Effector CD8-positive, alpha-beta T cell (primary cell): Measurements from ENCODE around the gene RAD51B.
"Not testable (repeated sequence)": the region's sequence is repeated elsewhere in the genome, so short reads cannot be mapped to it uniquely, and the experiment has no call there.

Experiments
- DNase-seq: peaks from one replicate; lab custom pipeline; 2025; lab: John Stamatoyannopoulos, UW

The RAD51B gene

DNA sequence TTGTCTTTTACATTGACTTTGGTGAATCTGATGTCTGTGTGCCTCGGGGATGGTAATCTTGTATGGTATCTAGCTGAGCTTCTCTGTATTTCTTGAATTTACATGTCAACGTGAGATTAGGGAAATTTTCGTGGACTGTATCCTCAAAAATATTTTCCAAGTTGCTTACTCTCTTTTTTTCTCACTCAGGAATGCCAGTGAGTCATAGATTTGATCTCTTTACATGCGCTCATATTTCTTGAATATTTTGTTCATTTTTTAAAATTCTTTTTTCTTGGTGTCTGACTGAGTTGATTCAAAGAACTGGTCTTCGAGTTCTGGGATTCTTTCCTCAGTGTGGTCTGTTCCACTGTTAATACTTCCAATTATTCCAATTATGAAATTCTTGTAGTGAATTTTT, 207.7 kb downstream of the RAD51B start:
- DNase-seq, result no peak

DNA sequence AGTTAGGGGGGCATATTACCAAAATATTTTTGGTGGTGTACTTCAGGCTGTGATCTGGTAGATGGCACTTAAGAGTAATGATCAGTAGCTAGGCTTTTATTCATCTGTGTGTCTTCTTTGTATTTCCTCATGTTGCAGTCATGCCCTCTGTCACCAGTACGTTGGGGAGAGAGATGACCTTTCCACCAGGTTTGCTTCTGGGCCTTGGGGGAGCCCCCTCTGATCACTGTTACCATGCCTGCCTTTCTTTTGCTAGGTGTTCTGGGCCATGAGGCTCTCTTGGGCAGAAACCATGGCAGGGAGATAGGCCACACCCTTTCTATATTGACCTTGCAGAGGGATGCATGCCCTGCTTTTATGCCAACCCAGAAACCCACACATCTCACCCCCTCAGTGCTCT, 208.5 kb downstream of the RAD51B start:
- no peak for DNase-seq

DNA sequence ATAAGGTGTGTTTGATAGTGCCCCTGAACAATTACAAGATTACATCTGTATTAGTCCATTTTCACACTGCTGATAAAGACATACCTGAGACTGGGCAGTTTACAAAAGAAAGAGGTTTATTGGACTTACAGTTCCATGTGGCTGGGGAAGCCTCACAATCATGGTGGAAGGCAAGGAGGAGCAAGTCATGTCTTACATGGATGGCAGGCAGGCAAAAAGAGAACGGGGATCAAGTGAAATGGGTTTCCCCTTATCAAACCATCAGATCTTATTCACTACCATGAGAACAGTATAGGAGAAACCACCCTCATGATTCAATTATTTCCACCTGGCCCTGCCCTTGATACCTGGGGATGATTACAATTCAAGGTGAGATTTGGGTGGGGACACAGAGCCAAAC, 211.4 kb downstream of the RAD51B start:
- not testable (repeated sequence) for DNase-seq

DNA sequence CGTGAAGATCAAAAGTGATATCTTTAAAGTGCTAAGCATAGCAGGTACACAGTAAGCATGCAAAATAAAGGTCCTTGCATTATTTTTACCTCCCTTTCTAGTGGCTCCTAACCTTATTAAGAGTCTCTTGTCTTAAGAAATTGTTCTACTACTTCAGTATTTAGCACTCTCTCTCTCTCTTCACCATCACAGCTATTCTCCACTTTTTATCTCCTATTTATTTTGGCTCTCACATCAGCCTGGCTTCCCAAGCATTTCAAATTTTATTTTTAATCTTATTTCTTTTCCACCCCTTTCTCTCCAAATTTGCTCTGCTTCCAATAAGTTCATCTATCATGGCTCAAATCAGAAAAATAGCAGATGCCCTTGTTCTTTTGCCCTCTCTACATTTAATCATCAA, 212.6 kb downstream of the RAD51B start:
- DNase-seq, result no peak

DNA sequence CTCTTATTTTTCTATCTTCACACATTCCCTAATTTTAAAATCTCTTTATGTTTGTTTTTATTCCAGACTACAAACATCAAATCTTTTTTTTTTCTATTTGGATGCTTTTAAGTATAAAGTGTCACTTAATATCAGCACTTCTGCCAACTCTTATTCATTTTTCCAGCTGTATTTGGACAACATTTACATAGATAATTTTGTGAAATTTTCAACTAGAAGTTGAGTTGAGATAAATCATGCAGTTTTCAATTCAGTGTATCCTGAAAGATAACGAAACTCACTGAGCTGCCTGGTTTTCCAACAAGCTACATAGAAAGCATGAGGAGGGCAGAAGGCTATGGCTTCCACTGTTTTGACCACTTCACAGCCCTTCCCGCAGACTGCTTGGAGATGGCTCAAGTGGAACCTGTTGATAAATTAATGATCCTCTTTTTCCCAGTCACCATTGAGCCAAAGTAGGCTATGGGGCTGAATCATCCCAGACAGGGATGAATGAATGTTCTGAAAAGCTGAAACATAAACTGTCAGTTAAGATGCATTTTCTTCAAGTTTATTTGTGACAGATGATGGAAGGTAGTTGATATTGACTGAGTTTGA, 213.9 kb downstream of the RAD51B start:
- no peak for DNase-seq

DNA sequence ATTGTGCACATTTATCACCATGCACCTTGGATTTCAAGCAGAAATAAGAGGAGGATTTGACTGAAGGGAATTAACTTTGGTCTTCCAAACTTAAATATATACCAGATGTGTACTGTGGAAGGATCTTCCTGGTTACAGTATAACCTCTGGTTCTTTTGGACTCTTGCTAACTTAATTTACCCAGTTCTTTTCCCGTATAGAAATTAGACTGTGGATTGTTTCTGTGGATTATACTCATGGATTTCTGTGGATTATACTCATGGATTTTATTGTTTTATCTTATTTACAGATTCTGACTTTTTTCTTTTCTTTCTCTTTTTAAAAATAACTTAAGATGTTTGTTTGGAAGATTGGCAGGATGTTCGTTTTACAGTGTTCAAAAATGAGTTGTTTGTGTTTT, 215.3 kb downstream of the RAD51B start:
- no peak for DNase-seq

DNA sequence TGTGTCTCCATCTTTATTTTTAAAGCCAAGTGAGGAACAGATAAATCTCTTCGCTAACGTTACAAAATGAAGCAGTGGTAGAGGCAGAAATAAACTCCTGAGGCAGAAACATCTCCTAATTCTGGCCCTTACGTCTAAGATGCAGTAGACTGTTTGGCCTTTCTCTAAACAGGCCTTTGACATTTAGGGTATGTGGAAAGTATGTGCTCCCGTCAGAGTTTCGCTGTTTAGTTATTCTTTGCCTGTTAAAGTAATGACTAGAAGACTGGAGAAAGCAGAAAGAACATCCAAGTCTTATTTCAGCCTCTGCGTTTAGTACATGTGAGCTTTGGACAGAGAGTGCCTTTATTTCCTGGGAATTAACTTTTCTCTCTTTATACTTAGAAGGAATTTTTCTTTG, 216.6 kb downstream of the RAD51B start:
- no peak for DNase-seq

DNA sequence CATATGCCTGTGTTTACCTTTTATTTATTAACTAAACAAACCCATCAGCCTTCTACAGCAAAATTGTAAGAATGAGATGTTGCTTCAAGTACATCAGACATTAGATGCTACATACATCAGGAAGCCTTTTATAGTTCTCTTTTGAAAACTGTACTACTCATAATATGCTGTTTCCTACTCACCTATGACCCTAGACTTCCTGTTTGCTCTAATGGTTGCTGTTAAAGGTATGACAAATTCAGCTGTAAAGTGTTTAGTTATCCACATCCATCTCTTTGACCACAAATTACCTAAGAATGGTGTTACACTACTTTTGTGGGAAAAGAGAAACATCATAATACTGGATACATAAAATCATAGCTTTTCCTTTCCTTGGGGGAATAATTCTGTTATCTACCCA, 220.0 kb downstream of the RAD51B start:
- DNase-seq, result no peak

DNA sequence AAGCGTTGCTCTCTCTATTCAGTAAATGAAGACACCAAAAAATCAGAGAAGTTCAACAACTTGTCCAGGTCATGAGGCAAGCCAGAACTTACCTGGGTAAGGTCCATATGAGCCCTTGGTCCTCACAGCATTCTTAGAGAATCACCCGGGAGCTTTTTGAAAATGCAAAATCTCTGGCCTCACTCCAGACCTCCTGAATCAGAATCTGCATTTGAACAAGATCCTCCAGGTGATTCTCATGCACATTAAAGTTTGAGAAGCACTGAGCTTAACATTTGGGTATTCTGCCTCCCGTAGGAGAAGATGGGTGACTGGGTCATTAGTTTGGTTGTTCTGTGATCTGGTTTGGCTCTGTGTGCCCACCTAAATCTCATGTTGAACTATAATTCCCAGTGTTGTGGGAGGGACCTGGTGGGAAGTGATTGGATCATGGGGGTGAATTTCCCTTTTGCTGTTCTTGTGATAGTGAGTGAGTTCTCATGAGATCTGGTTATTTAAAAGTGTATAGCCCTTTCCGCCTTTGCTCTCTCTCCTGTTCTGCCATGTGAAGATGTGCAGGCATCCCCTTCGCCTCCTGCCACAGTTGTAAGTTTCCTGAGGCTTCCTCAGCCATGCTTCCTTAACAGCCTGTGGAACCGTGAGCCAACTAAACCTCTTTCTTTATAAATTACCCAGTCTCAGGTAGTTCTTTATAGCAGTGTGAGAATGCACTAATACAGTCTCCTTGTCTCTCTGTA, 221.2 kb downstream of the RAD51B start:
- DNase-seq, result no peak

DNA sequence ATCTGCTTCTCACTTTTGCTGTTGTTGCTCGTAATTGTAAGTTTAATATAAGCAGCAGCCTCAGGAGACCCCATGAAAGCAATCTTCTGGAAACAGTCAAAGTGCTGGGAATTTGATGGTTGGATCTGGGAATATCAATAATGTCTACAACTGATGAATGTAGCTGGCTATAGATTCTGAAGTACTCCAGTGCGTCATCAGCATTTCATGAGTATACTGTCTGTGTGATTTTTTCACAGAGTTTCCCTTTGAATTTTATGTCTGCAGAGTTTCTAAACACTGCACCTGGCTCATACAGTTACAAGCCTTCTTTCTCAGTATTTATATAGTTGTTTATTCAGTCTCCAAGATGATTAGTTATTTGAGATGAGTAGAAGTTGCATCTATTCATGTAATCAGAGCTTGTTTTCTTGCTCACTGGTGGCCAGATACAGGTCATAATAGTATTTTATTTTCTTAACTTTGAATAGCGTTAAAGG, 222.3 kb downstream of the RAD51B start:
- DNase-seq, result no peak

DNA sequence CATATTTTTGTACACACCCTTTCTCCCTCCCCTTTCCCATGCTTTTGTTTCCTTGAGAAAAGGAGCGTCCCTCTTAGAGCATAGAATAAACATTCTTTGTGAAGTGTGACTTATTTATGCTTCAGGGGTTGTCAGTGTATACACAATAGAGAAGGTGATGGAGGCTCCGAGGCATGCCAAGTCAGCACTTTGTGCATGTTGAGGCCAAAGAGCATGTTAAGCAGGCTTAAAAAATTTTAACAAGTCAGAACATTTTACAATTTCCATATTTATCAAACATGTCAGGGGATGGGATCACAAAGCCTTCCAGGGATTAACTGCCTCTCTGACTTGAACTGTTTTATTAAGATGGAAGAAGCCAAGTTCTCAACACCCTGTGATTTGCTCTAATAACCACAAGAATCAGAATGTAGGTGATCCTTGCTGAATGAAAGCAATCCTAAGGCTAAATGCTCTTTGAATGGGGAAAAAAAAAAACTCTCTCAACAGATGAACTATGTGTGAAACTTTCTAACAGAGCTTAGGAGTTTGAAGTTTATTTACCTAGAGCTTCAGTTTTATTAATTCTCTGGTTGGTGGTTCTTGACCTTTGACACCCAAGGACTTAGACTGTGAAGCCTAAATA, 223.1 kb downstream of the RAD51B start:
- DNase-seq, result no peak

DNA sequence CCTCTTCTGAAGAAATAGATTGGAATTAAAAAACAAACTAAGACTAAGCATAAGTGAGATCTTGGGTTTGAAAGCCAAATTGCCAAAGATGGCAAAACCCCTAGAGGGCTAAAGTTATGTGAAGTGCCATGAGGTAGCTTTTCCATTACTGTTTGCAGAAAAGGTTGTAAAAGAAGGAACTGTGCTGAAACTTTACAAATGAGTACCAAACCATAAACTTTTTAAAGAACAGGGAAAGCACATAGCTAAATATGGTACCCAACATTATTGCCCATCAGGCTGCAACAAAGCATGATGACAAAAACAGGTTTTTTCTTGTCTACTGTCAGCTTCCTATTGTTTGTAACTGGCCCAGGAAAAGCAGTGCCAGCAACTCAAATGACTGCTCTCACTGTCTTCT, 224.2 kb downstream of the RAD51B start:
- no peak for DNase-seq

DNA sequence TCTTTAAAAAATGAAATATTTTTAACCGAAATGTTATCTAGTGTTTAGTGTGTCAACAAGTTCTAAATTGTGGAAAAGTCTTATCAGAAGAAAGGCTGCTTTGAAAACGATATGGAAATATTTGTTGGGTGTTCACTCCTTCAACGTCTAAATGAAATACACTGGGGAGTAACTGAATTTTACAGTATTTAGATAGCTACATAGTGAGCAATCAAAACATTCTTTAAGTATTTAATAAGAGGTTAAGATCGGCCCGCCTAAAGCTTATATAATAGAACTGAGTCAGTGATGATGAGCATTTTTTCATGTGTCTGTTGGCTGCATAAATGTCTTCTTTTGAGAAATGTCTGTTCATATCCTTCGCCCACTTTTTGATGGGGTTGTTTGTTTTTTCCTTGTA, 228.3 kb downstream of the RAD51B start:
- no peak for DNase-seq

DNA sequence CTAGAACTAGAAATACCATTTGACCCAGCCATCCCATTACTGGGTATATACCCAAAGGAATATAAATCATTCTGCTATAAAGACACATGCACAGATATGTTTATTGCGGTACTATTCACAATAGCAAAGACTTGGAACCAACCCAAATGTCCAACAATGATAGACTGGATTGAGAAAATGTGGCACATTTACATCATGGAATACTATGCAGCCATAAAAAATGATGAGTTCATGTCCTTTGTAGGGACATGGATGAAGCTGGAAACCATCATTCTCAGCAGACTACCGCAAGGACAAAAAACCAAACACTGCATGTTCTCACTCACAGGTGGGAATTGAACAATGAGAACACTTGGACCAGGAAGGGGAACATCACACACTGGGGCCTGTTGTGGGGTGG, 229.2 kb downstream of the RAD51B start:
- DNase-seq, result not testable (repeated sequence)

DNA sequence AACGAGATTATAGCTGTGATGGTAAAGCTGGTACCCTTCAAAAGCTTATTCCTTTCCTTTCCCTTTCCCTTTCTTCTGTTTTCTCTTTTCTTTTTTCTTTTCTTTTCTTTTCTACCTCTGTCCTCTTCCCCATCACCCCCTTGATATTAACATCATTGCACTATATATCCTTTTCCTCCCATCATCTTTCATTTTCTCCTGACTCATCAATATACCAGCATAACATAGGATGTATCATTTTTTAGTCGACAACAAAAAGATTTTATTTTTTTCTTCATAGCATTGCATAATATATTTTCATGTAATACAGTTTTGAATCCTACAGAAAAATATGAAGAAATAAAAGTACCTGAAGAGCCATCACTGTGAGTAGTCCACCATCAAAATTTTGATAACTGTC, 230.6 kb downstream of the RAD51B start:
- no peak for DNase-seq

DNA sequence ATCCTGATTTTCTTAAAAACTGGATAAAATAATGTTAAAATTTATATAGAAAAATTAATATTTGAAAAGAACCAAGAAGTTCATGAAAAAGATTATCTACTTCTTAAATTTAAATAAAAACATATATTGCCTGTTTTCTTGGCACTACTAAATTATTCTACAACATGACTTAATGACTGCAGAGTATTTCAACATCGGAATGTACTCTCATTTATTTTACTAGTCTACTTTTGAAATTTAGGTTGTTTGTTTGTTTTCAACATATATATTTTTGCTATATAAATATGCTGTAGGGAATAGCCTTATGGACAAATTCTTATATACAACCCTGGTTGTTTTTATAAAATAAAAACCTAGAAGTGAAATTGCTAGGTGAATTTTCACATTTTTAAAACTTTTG, 231.6 kb downstream of the RAD51B start:
- DNase-seq, result no peak

DNA sequence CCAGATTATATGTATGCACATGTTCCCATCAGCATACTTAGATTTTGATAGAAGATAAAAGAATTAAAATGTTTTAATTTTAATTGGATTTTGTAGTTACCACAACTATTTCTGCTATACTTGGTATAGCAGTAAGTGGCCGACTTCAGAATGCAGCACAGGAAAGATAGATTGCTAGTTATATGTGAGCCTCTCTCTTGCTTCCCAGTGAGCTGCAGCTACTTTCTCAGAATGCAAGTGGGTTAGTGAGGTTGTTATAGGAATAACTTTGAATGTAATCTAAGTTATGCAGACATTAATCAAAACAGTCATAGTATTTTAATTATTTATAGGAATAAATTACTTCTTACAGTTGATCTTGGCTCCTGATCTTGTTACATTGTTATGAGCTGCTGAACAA, 240.6 kb downstream of the RAD51B start:
- DNase-seq, result no peak

DNA sequence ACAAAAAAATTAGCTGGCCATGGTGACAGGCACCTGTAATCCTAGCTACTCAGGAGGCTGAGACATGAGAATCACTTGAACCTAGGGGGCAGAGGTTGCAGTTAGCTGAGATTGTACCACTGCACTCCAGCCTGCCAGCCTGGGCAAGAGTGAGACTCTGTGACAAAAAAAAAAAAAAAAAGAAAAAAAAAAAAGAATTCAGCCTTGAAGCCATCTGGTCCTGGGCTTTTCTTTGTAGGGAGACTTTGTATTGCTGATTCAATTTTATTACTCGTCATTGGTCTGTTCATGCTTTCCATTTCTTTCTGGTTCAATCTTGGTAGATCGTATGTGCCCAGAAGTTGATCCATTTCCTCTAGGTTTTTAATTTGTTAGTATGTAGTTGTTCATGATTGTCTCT, 243.1 kb downstream of the RAD51B start:
- DNase-seq, result no peak

DNA sequence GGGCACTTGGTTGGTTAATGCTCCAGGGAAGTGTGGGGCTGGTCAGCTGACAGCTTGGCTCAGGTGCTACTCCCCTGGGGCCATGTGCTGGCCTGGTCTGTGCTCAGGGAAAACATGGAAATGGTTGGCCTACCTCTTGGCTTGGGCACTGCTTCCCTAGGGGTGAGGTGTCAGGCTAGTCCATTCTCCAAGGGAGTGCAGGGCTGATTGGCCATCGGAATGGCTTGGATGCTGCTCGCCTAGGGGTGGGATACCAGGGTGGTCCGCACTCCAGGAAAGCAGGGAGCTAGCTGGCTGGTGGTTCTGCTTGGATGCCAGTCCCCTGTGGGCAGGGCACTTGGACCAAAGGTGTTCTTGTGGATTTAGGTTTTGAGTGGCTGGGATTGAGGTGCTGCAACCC, 245.7 kb downstream of the RAD51B start:
- no peak for DNase-seq

DNA sequence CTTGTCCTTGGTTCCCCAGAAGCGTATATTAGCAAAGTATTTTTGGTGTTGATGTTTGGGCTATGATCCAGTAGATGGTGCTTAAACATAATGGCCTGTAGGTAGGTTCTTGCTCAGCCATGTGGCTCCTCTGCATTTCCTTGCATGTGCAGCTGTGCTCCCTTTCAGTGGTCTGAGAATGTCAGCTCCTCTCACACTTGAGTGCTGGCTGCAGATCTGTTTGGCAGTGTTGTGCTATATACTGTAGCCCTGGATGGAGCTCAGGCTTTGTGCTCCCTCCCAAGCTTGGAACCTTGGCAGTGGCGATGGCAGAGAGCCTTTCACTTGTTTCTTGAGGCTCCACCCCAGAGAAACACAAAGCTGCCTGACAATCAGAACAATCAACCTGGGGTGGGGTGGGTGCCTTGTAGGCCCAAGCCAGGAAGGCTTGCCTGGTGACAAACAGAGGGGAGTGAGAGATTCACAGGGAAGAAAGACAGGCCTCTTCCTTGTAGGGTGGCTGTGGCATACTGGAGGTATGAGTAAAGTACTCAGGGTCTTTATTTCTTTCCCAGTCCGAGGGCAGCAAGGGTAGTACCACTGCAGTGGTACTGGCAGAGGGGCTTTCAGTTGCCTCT, 255.3 kb downstream of the RAD51B start:
- no peak for DNase-seq

DNA sequence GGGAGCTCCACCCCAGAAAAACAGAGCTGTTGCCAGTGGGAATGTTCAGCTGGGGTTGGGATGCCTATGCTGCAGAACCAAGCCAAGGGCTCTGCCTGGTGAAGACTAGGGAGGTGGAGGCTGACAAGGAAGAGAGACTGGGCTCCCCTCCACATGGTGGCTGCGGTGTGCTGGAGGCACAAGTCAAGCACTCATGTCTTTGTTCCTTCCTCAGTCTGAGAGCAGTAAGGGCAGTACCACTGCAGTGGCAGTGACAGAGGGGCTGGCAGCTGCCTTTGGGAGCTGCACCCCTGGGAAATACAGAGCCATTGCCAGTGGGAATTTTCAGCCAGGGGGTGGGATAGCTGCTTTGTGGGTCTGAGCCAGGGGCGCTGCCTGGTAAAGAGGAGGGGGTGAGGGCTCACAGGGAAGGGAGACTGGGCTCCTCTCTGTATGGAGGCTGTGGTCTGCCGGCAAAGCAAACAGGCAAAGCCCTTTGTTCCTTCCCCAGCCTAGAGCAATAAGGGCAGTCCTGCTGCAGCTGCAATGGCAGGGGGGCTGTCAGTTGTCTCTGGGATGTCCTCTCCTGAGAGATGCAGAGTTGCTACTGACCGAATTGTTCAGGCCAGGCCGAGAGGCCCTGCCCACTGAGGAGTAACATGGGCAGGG, 255.9 kb downstream of the RAD51B start:
- DNase-seq, result no peak

DNA sequence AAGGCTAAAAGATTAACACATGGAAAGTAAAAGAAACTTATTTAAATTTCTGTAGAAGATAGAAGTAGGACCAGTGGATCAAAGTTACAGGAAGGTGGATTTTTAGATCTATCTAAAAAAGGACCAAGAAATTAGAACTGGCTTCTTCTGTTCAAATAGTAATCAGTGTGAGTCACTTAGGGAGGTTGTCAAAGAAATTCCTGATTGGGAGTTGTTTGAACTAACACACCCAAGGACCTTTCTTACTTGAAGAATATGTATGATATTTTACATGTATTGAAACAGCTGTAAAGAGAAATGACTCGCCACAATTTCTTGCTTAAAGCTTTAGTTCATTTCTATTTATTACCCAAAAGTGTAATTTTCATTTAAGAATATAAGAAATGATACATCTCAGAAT, 256.9 kb downstream of the RAD51B start:
- DNase-seq, result no peak
